GM12891 (cell line): Measurements from ENCODE around the gene DOC2B.
"Not testable (repeated sequence)": the region's sequence is repeated elsewhere in the genome, so short reads cannot be mapped to it uniquely, and the experiment has no call there.

Experiments
- DNase-seq: peaks from one replicate; pipeline ENCODE4 v3.0.0; 2011; ENCODE audit warnings: low spot score; ENCODE audit not compliant: insufficient read length
- FAIRE-seq: peaks from 2 replicates; lab custom pipeline; 2011; peaks lifted over from hg19 to GRCh38; lab: Jason Lieb, UNC
- PAX5 ChIP-seq: IDR thresholded peaks from 2 replicates; pipeline ENCODE4 v1.6.1; 2011; ENCODE audit warnings: low read length, moderate library complexity, mild to moderate bottlenecking; ENCODE audit not compliant: insufficient read depth, severe bottlenecking
- POLR2A ChIP-seq: IDR thresholded peaks from 2 replicates; pipeline ENCODE4 v1.6.1; 2011; ENCODE audit warnings: low read depth, low read length, control low read depth
- POLR2AphosphoS5 ChIP-seq: IDR thresholded peaks from 2 replicates; pipeline ENCODE4 v1.6.1; 2011; ENCODE audit warnings: low read depth, low read length, control low read depth
- POU2F2 ChIP-seq: IDR thresholded peaks from 2 replicates; pipeline ENCODE4 v1.6.1; 2011; ENCODE audit warnings: low read depth, mild to moderate bottlenecking, control low read depth, low read length, moderate library complexity
- SPI1 ChIP-seq: IDR thresholded peaks from 2 replicates; pipeline ENCODE4 v1.6.1; 2011; ENCODE audit warnings: low read depth, low read length, control low read depth
- TAF1 ChIP-seq: IDR thresholded peaks from 2 replicates; pipeline ENCODE4 v1.6.1; 2011; ENCODE audit warnings: low read depth, low read length, control low read depth

DOC2B gene

GRCh38 chr17:210402-210801, 29.0 kb upstream of the DOC2B start:
- no peak for TF ChIP-seq SPI1
- no peak for TF ChIP-seq POLR2A
- no peak for TF ChIP-seq PAX5
- no peak for TF ChIP-seq TAF1
- DNase-seq = no peak
- no peak for FAIRE-seq

GRCh38 chr17:208429-208828, 27.0 kb upstream of the DOC2B start:
- TF ChIP-seq POLR2A = no peak
- no peak for TF ChIP-seq POU2F2
- no peak for TF ChIP-seq TAF1
- no peak for TF ChIP-seq PAX5
- no peak for TF ChIP-seq SPI1
- no peak for TF ChIP-seq POLR2AphosphoS5
- DNase-seq (no peak), FAIRE-seq (no peak)

- TF ChIP-seq POU2F2 (no peak), POLR2A (no peak), PAX5 (no peak), SPI1 (no peak), TAF1 (no peak), POLR2AphosphoS5 (no peak)
- FAIRE-seq = no peak
Observed at GRCh38 chr17:207775-208174, 26.3 kb upstream of the DOC2B start.

GRCh38 chr17:206941-207560, 25.6 kb upstream of the DOC2B start:
- FAIRE-seq (no peak), DNase-seq (no peak)
- TF ChIP-seq SPI1 (no peak), PAX5 (no peak), POU2F2 (no peak), TAF1 (no peak), POLR2AphosphoS5 (no peak), POLR2A (no peak)

More at GRCh38 chr17:207775-208174, 26.3 kb upstream of the DOC2B start:
- no peak for DNase-seq

GRCh38 chr17:206484-206883, 25.0 kb upstream of the DOC2B start:
- FAIRE-seq, DNase-seq: not testable (repeated sequence)

GRCh38 chr17:205817-206216, 24.4 kb upstream of the DOC2B start:
- no peak for TF ChIP-seq PAX5
- TF ChIP-seq SPI1 = no peak
- no peak for TF ChIP-seq POLR2A
- TF ChIP-seq TAF1 = no peak
- TF ChIP-seq POLR2AphosphoS5 = no peak
- no peak for TF ChIP-seq POU2F2
- DNase-seq = no peak
- no peak for FAIRE-seq

GRCh38 chr17:205148-205669, 23.8 kb upstream of the DOC2B start:
- no peak for FAIRE-seq
- no peak for TF ChIP-seq POLR2AphosphoS5
- TF ChIP-seq PAX5 = no peak
- TF ChIP-seq POLR2A = no peak
- no peak for TF ChIP-seq TAF1
- TF ChIP-seq SPI1 = no peak
- TF ChIP-seq POU2F2 = no peak
- DNase-seq = no peak

- no peak for TF ChIP-seq POLR2AphosphoS5
- TF ChIP-seq POU2F2 = no peak
- TF ChIP-seq SPI1 = no peak
- TF ChIP-seq PAX5 = no peak
- TF ChIP-seq POLR2A = no peak
- no peak for TF ChIP-seq TAF1
- no peak for FAIRE-seq
- DNase-seq = no peak
Observed at GRCh38 chr17:204427-205147, 23.1 kb upstream of the DOC2B start.

- TF ChIP-seq TAF1 (no peak), POLR2A (no peak), POLR2AphosphoS5 (no peak), POU2F2 (no peak), PAX5 (no peak), SPI1 (no peak)
- DNase-seq (no peak), FAIRE-seq (no peak)
Observed at GRCh38 chr17:202501-202951, 21.1 kb upstream of the DOC2B start.

GRCh38 chr17:201736-202135, 20.3 kb upstream of the DOC2B start:
- FAIRE-seq, DNase-seq: not testable (repeated sequence)

- not testable (repeated sequence) for FAIRE-seq
Observed at GRCh38 chr17:201257-201656, 19.8 kb upstream of the DOC2B start.

More at GRCh38 chr17:201257-201656, 19.8 kb upstream of the DOC2B start:
- DNase-seq = not testable (repeated sequence)
